Measurements from ENCODE around the gene CDK17.

DNA sequence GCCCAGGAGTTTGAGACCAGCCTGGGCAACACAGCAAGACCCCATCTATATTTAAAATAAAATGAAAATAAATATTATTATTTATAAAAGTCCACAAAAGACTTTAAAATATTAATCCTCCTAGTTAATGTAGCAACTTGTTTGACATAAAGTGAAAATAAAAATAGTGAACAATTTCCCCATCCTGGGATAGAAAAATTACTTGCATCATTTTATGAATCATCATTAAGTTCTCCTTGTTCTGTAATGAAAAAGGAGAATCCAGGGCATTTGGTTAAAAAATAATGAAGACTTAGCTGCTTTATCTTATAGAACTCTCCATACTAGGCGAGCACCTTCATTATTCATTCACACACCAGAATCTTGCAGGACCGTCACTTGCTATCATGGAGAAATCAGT is 140.0 kb downstream of the CDK17 start:
- no peak for TF ChIP-seq EZH2 (IDR thresholded peaks at IDR 0.05; ENCODE audit: borderline replicate concordance, insufficient read depth, low read depth, low read length, poor library complexity, severe bottlenecking)
- TF ChIP-seq, protein P1, sequence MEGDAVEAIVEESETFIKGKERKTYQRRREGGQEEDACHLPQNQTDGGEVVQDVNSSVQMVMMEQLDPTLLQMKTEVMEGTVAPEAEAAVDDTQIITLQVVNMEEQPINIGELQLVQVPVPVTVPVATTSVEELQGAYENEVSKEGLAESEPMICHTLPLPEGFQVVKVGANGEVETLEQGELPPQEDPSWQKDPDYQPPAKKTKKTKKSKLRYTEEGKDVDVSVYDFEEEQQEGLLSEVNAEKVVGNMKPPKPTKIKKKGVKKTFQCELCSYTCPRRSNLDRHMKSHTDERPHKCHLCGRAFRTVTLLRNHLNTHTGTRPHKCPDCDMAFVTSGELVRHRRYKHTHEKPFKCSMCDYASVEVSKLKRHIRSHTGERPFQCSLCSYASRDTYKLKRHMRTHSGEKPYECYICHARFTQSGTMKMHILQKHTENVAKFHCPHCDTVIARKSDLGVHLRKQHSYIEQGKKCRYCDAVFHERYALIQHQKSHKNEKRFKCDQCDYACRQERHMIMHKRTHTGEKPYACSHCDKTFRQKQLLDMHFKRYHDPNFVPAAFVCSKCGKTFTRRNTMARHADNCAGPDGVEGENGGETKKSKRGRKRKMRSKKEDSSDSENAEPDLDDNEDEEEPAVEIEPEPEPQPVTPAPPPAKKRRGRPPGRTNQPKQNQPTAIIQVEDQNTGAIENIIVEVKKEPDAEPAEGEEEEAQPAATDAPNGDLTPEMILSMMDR (IDR thresholded peaks at IDR 0.05) = no peak

All from B cell (primary cell).